Measurements from ENCODE around the gene TMEM167A.
"Not testable (repeated sequence)": the region's sequence is repeated elsewhere in the genome, so short reads cannot be mapped to it uniquely, and the experiment has no call there.

The TMEM167A gene

GRCh38 chr5:83090169-83090568 is 13.0 kb upstream of the TMEM167A start:
- no peak for DNase-seq (ENCODE audit: low read depth, low spot score)

GRCh38 chr5:83085106-83085505 is 7.9 kb upstream of the TMEM167A start:
- DNase-seq (ENCODE audit: low read depth, low spot score) = no peak

- DNase-seq (ENCODE audit: low read depth, low spot score) = no peak
Observed at GRCh38 chr5:83084336-83084735, 7.1 kb upstream of the TMEM167A start.

GRCh38 chr5:83082750-83083149 is 5.6 kb upstream of the TMEM167A start:
- no peak for DNase-seq (ENCODE audit: low read depth, low spot score)

GRCh38 chr5:83077662-83078261 is 568 bp upstream of the TMEM167A start:
- no peak for DNase-seq (ENCODE audit: low read depth, low spot score)

- DNase-seq (ENCODE audit: low read depth, low spot score) = no peak
Observed at GRCh38 chr5:83072966-83073365, 4.2 kb downstream of the TMEM167A start.

- DNase-seq (ENCODE audit: low read depth, low spot score) = no peak
Observed at GRCh38 chr5:83071286-83072051, 5.7 kb downstream of the TMEM167A start.

GRCh38 chr5:83069096-83069799 is 7.9 kb downstream of the TMEM167A start:
- no peak for DNase-seq (ENCODE audit: low read depth, low spot score)

GRCh38 chr5:83067377-83067776 is 9.8 kb downstream of the TMEM167A start:
- DNase-seq (ENCODE audit: low read depth, low spot score) = not testable (repeated sequence)

- no peak for DNase-seq (ENCODE audit: low read depth, low spot score)
Observed at GRCh38 chr5:83066548-83067110, 10.6 kb downstream of the TMEM167A start.

GRCh38 chr5:83059341-83059740 is 17.9 kb downstream of the TMEM167A start:
- no peak for DNase-seq (ENCODE audit: low read depth, low spot score)

GRCh38 chr5:83058726-83059125 is 18.5 kb downstream of the TMEM167A start:
- DNase-seq (ENCODE audit: low read depth, low spot score) = no peak

- no peak for DNase-seq (ENCODE audit: low read depth, low spot score)
Observed at GRCh38 chr5:83055166-83055565, 22.0 kb downstream of the TMEM167A start.

GRCh38 chr5:83050723-83051340 is 26.4 kb downstream of the TMEM167A start:
- DNase-seq (ENCODE audit: low read depth, low spot score) = no peak

GRCh38 chr5:83049370-83049885 is 27.8 kb downstream of the TMEM167A start:
- no peak for DNase-seq (ENCODE audit: low read depth, low spot score)

- DNase-seq (ENCODE audit: low read depth, low spot score) = no peak
Observed at GRCh38 chr5:83048811-83049210, 28.4 kb downstream of the TMEM167A start.

GRCh38 chr5:83048277-83048676 is 28.9 kb downstream of the TMEM167A start:
- no peak for DNase-seq (ENCODE audit: low read depth, low spot score)

GRCh38 chr5:83044926-83045325 is 32.3 kb downstream of the TMEM167A start:
- DNase-seq (ENCODE audit: low read depth, low spot score) = no peak

GRCh38 chr5:83042507-83042906 is 34.7 kb downstream of the TMEM167A start:
- DNase-seq (ENCODE audit: low read depth, low spot score) = no peak

- DNase-seq (ENCODE audit: low read depth, low spot score) = no peak
Observed at GRCh38 chr5:83038924-83039323, 38.3 kb downstream of the TMEM167A start.

GRCh38 chr5:83036991-83037575 is 40.1 kb downstream of the TMEM167A start:
- no peak for DNase-seq (ENCODE audit: low read depth, low spot score)
